Spleen (tissue), 7 donors: ENCODE measurements around the gene CAPN9.

Experiments used
- CTCF ChIP-seq, 11 experiments: fragments of 200-600 bp in 7 of 11; fragments of 450-650 bp in 4 of 11; sonication (generic) in 4 of 11; IDR thresholded peaks in 8 of 11; conservative IDR thresholded peaks in 3 of 11; 1 replicate in 7 of 11; 2 replicates in 4 of 11; pipeline versions ENCODE4 v1.4.0 to v1.8.0; 2016 to 2021; ENCODE audit warnings: antibody characterized with exemption in 11 of 11, inconsistent platforms in 4 of 11, mild to moderate bottlenecking in 1 of 11
- POLR2AphosphoS5 ChIP-seq, 3 donors: sonication (generic); formaldehyde crosslinking; IDR thresholded peaks; one replicate each; pipeline ENCODE4 v1.5.1; 2017; ENCODE audit warnings: antibody characterized with exemption in 3 of 3
- donor health status: DM: no; HTN: no; CAD: no; lungs with moderate emphysema.
- donor health status: DM: no; HTN: no; CAD: no.
- donor health status: DM: no; HTN: no; CAD: no.

GRCh38 chr1:230713138-230713537, 34.0 kb upstream of the CAPN9 start:
- TF ChIP-seq CTCF (IDR thresholded peaks at IDR 0.05 in 8 of 11, conservative IDR thresholded peaks at IDR 0.05 in 3 of 11) (no peak), POLR2AphosphoS5 (IDR thresholded peaks at IDR 0.05) (no peak)
